Upper lobe of left lung (tissue), 4 donors: ENCODE measurements around the gene NMUR1.

Experiments used
- CTCF ChIP-seq, 6 experiments: fragments of 450-650 bp in 4 of 6; fragments of 200-600 bp in 2 of 6; sonication (generic) in 2 of 6; IDR thresholded peaks; one replicate each; pipeline ENCODE4 v1.5.1; 2016 to 2019; ENCODE audit warnings: antibody characterized with exemption in 6 of 6
- POLR2A ChIP-seq, 4 donors: fragments of 450-650 bp; IDR thresholded peaks; one replicate each; pipeline ENCODE4 v1.5.1; 2016 to 2017; ENCODE audit warnings: antibody characterized with exemption in 4 of 4, mild to moderate bottlenecking in 2 of 4
- POLR2AphosphoS5 ChIP-seq, 2 donors: sonication (generic); formaldehyde crosslinking; IDR thresholded peaks; one replicate each; pipeline ENCODE4 v1.5.1; 2017; ENCODE audit warnings: antibody characterized with exemption in 2 of 2

DNA sequence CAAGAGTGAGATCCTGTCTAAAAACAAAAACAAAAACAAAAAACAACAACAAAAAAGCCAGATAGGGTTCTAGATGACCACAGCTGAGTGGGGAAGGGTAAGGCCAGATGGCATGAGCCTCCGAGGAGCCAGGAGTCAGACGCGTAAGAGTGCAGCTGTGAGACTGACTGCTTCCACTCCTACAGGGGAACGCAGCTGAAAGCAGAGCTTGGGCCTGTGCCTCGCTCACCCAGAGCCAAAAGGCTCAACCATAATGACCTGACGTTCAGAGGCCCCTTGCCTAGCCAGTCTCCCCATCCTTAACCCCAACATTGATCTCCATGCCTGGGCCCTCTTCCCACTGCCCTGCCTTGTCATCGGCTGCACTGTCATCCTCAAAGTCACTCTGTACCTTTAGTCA lies 39.4 kb downstream of the NMUR1 start:
- no peak for TF ChIP-seq CTCF (IDR thresholded peaks at IDR 0.05)
- TF ChIP-seq POLR2AphosphoS5 (IDR thresholded peaks at IDR 0.05): no peak
- TF ChIP-seq POLR2A (IDR thresholded peaks at IDR 0.05): no peak
